HG03060 (cell line): Measurements from ENCODE around the gene RAB3C.
"Not testable (repeated sequence)": the region's sequence is repeated elsewhere in the genome, so short reads cannot be mapped to it uniquely, and the experiment has no call there.

Experiments
- ATAC-seq: cut with Tn5 transposase; IDR thresholded peaks from one replicate; pipeline ENCODE4 v1.9.1; 2021; ENCODE audit warnings: low read depth, moderate number of reproducible peaks; ENCODE audit not compliant: unreplicated experiment

The RAB3C gene

DNA sequence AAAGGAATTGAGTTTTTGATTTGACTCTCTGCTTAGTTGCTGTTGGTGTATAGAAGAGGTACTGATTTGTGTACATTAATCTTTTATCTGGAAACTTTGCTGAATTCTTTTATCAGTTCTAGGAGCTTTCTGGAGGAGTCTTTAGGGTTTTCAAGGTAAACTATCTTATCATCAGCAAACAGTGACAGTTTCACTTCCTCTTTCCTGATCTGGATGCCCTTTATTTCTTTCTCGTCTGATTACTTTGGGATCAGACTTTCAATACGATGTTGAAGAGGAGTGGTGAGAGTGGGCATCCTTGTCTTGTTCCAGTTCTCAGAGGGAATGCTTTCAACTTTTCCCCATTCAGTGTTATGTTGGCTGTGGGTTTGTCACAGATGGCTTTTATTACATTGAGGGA lies 17.7 kb downstream of the RAB3C start:
- not testable (repeated sequence) for ATAC-seq

DNA sequence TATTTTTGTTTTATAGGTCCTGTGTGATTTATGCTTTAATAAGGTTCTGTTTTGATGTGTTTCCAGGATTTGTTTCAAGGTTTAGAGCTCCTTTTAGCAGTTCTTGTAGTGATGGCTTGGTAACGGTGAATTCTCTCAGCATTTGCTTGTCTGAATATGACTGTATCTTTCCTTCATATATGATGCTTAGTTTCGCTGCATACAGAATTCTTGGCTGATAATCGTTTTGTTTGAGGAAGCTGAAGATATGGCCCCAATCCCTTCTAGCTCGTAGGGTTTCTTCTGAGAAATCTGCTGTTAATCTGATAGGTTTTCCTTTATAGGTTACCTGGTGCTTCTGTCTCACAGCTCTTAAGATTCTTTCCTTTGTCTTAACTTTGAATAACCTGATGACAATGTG lies 20.0 kb downstream of the RAB3C start:
- ATAC-seq = not testable (repeated sequence)

DNA sequence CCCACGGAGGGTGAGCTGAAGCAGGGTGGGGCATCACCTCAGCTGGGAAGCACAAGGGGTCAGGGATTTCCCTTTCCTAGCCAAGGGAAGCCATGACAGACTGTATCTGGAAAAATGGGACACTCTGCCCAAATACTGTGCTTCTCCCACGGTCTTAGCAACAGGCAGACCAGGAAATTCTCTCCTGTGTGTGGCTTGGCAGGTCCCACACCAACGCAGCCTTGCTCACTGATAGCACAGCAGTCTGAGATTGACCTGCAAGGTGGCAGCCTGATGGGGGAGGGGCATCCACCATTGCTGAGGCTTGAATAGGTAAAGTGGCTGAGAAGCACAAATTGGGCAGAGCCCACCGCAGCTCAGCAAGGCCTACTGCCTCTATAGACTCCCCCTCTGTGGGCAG lies 23.2 kb downstream of the RAB3C start:
- no peak for ATAC-seq

DNA sequence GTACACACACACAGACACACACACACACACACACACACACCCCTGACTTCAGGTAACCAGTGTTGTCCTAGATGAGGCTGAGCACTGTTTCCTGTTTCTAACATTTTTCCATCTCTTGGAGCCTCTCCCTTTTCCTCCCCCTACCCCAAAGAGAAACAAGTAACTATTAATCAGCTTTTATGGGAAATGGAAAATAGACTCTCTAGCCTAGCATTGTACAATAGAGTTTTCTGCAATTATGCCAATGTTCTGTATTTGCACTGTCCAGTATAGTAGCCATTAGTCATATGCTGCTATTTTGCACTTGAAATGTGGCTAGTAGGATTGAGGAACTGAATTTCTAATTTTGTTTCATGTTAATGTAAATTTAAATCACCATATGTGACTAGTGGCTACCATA lies 33.1 kb downstream of the RAB3C start:
- ATAC-seq = no peak

DNA sequence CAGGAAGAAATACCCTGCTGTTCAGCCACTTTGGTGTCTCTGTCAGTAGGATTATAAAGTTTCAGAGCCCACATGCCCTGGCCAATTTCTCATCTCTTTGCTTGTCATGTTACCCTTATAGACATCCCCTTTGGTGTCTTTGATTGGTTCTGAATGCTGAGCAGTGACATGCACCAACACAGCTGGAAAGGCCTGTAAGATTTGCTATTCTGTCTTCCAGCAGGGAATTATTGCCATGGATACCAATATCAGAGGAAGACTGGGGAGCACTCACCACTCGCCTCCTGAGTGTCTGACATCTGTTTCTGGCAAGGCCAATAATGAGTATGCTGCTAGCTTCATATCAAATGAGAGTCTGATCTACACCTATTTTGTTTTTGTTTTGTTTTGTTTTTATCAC lies 34.4 kb downstream of the RAB3C start:
- ATAC-seq = no peak

DNA sequence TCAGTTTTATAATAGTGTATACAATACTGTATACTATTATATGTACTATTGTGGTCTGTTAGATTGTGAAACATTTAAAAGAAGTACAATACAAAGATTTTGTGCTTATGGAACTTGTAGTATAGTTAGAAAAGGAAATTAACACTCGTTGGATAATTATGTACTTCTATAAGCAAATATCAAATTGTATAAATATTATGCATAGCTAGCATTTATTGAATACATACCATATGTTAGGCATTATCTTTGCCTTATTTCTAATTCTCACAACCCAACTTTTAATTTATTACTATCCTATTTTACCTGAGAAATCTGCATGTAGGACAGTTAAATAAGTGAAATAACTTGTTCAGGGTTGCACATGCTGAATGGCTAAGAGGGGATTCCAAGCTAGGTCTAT lies 37.5 kb downstream of the RAB3C start:
- no peak for ATAC-seq

DNA sequence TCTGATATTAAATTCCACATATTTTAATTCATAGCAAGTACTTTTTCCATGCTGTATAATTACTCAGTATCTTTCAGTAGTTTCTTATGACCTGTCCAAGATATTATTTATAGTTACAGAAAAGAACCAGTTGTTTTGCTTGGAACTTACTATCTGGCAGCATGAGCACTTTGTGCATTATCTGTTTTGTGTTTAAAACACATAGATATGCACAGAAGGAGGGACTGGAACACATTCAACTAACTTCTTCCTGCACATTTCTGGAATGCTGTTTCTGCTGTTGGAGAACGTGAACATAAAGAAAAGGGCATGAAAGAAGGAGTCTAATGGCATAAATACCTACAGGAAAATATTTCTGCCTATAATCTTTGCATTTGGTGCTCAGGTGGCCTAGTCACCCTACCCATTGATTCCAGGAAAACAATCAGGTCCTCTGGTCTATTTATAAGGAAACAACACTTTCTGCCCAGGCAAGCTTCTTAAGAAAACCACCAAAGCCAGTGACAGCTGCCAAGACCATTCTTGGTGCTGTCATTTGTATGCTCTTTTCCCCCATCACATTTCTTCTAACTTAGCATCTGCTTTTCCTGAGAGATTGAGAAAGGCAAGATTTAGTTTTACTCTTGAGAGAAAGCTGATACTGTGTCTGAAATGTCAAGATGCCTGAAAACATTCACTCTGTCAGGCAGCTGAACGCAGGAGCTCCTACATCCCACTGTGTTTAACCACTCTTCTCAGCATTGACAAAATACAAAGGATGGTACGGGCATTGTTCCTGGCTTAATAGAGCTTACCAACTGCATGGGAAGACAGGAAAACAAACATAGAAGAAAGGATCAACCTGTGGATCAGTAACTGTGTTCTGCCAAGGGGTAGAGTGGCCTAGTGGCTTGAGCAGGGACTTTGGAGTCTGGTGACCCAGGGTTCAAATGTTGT lies 40.3 kb downstream of the RAB3C start:
- ATAC-seq = no peak

DNA sequence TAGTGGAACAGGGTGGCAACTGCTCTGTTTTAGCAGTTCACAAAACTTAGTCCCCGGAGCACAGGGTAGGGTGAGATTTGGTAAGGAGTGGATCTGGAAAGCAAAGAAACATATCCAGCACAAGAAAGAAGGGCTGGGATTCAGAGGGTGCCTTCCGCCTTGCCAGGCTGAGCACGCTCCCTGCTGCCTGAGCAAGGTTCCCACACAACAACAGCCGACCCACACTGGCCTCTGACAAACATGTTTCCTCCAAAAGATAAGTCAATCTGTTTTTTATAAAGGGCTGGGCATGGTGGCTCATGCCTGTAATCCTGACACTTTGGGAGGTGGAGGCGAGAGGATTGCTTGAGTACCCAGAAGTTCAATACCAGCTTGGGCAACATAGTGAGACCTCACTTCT lies 45.8 kb downstream of the RAB3C start:
- ATAC-seq = no peak

DNA sequence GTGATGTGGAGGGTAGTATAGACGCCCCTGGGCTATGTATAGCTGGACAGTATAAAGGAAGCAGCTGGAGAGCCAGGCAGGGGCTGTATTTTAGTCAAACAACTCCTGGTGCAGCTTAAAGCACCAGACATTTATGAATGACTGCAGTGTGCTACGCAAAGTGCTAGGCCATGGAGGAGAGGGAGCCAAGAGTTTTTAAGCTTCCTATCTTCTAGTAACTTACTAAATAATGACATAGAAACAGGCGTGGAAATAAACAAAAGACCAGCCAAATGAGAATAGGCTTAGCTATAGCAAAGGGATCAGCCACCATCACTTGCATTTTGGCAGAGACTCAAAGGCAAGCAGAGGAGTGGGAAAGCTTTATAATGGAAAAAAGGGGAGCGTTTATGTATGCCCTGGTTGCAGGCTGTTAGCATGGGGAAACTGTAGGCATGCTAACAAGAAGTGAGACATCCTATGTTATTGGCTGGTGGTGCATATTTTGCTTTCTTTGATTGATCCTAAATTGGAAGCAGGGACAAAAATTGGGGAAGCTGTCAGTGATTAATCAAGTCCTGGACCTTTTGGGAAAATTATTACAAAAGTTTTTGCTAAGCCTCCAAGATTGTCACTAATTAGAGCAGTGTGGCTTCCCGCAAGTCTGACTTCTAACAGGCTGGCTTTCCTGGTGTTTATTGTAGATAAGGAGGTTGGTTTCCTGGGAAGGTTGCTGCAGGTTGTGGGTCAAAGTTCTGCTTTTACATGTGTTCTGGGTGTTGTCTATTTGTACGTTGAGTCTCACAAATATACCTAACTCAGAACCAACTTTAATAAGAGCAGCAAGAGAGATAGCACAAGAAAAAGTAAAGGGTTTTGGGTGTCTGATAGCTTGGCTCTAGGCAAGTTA lies 46.6 kb downstream of the RAB3C start:
- no peak for ATAC-seq

DNA sequence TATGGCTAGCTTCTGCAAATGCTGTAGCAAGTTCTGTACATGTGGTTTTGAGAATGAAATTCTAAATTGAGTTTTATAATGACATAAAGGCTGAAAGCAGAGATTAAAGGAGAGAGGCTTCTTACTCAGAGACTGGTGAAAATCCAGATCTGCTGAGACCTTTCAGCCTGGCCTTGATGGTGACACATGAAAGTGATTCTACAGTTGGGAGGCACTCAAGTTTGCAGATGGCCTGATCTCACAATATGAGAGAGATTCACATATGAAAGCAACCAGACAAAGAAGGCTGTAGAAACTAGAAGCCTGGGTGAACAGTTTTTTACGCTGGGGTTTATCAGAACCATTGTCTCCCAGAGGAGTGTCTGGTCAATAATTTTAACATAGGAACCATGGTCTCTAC lies 49.0 kb downstream of the RAB3C start:
- no peak for ATAC-seq

DNA sequence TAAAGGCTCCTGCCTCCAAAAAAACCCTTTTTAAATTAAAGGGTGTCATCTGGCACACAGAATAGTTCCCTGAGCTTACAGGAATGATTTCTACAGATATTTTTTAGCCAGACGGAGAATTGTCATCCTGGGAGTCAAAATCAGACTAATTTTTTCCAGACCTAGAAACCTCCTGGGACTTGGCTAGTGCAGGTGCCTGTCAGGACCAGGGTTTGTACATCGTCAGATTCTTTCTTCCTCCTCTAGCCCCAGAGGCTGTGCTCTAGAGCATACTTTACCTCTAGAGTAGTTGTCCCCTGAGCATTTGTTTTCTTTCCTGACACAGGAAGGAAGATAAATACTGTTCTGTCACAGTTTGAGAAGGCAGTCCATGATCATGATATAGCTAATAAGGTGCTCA lies 52.5 kb downstream of the RAB3C start:
- ATAC-seq = no peak

DNA sequence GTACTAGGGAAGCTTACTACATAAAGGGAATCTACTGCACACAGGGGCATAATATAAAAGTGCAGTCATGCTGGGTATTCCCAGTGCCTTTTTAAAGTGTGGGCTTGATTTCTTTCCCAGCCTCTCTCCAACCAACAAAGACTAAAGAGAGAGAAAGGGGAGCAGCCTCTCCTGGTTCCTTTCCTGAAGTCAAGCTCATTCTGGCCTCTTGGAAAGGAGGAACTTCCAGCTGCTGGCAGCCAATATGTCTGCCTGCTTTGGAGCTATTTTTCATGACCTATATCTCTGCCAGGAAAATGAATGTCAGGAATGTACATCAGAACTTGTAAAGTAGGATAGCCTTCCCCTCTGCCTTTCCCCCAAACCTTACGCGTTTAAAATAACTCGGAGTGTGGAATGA lies 57.1 kb downstream of the RAB3C start:
- ATAC-seq = no peak

DNA sequence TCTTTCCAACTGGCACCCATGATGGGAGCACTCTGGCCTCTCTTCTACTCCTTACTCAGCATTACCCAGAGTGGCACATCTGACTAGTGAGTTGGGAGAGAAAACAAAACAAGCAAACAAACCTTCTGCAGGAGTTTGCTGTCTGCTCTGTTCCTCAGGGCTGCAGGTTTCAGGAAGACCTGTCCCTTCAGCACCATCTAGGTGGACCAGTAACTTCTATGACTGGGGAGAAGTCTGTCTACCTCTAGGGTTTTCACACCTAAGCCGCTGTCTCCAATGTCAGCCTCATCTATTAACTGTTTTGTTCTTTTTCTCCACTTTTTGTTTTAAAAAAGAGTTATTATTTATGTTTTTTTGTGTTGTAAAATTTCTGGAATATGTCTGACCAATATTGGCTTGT lies 58.7 kb downstream of the RAB3C start:
- no peak for ATAC-seq

DNA sequence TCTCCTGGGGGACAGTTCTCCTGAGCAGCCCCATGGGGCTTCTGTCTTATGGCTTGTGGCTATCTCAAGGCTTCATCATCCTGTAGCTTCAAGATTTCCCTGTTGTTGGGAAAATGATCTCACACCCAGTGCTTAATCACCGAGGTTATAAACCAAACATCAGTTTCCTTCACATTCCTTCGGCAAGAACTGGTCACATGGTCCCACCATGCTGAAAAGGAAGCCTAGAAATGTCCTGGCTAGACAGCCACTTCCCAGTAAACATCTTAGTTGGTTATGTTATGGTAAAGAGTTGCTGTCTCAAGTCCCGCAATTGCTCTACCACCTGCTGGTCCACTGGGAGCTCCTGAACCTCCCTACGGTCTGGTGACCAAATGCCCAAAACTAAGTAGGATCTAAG lies 66.0 kb downstream of the RAB3C start:
- ATAC-seq = no peak

DNA sequence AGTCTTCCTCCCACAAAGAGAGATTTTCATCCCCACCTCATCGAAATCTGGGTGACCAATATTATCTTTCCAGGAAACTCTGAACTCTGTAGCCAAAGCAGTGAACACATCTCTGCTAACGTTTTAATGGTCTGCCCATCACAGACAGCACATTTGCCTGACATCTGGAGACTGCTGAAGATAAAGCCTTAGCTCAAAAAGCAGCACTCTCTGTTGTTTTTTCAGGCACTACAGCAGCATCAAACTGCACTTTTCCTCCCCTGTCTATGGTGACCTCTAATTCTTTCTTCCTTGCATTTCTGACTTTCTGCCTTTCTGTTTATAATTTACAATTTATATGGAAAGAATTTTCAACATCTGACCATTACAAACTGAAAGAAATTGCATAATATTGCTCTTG lies 66.8 kb downstream of the RAB3C start:
- no peak for ATAC-seq

DNA sequence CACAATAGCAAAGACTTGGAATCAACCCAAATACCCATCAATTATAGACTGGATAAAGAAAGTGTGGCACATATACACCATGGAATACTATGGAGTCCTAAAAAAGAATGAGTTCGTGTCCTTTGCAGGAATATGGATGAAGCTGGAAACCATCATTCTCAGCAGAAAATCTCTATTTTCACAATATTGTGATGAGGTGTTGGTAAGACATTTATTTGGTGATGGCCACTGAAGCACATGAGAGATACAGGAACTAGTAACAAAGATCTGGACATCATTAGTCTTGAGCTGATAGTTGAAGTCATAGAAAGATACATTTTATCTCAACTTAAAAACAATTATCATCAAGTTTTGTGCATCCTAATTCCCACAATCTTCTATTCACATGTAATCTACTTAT lies 70.6 kb downstream of the RAB3C start:
- no peak for ATAC-seq

DNA sequence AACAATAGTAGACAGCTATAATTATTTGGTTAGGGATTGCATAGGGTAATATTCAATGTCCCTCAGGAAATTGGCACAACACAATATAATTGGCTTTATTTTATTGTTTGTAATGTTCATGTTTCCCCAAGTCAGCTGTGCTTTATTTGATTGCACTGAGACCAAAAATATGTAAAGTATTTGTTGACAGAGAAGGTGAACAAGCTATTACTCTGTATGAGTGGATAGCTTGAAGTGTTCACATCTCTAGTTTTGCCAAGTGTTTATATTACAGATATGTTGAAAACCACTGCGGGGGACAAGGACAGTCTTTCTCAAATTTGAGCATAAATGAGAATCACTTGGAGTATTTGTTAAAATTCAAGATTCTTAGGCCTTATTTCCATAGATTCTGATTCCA lies 83.3 kb downstream of the RAB3C start:
- no peak for ATAC-seq

DNA sequence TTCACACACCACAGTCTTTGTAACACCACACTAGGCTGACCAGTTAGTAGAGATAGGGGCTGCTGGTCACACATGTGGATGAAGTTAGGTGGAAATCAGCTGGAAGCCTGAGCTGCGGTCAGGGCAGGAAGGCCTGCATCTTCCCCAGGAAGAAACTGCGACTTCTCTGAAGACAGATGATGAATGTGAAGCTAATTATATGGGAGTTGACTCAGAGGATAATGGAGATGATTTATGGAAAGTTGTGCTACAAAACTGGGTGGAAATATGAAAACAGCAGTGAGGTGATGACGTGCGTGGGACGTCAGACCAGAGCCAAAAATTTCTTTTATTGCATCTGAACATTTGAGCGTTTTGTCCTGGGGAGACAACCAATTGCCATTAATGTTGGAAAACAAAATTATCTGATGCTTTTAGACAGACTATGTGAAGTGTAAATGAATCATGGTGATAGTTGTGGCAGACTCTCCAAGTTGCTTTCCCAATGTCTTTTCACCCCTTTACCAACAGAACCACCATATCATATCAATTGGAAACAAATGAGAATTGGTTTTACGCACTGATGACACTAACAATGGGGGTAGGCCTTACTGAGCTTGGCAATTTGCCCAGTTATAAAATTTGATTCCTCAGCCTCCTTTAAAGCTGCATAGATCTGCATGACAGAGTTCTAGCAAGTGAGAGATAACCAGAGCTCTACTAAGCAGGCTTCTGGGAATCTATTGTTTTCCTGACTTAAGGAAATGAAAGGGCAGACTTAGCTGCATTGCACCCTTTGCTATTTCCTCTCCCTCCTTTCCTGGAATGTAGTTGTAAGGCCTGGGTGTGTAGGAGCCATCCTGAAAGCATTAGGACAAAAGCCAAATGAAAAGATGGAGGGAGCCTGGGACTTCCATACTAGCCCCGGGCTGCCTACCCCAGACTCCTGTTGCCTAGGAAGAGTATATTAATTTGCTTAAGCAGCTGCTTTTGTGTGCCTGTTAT lies 84.0 kb downstream of the RAB3C start:
- no peak for ATAC-seq

DNA sequence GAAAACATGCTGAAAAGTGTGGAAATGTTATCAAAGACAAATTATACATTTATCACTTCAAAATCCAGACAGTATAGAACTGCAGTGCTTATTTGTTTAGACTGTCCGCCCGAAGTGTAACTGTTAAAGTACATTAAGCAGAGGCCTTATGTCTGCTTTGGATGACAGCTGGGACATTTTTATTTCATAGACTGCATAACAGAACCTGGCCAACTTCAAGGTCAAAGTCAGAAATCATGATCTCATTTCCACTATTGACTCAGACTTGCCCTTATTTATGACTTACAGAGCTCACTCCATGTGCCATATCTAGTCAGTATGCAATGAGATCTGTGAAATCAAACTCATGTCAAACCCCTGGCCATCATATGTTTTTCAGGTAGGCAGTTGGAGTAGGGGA lies 87.7 kb downstream of the RAB3C start:
- no peak for ATAC-seq

DNA sequence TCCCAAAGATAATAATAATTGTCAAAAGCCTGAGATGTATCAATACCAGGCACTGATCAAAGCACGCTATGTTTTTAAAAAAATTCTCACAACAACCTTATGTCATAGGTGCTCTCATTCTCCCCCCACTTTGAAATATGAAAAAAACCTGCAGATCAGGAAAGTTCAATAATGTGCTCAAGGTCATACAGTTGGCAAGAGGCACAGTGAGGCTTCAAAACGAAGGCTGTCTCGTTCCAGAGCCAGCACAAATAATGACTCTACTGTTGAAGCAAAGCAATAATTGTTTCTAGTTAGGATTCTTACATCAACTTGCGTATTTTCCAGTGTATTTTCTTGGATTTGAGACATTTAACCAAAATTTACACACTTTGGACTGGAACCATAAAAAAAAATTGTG lies 88.3 kb downstream of the RAB3C start:
- no peak for ATAC-seq
